Endothelial cell of umbilical vein (primary cell): Measurements from ENCODE around the gene HDLBP. TPM values are rescaled to one million over a fixed set of nuclear protein-coding genes. Genes with fewer than 3 reads are reported as not detected.

Experiments used
- BruUV-seq: library from RNA; stranded (reverse); fragments of 400-500 nt; replicated peaks from 2 replicates; lab custom pipeline; 2021; lab: Mats Ljungman, UMichigan
- CTCF ChIA-PET: fragments of 300-600, 350-600 bp; sonication (Branson Sonifier 250); formaldehyde crosslinking; loops from one replicate; lab custom pipeline; 2021; ENCODE audit warnings: antibody characterized with exemption, inconsistent platforms; lab: Charles Lee
- POLR2A ChIA-PET: fragments of 300-600, 350-600 bp; sonication (Branson Sonifier 250); formaldehyde crosslinking; loops from one replicate; lab custom pipeline; 2021; ENCODE audit warnings: antibody characterized with exemption, inconsistent platforms; lab: Charles Lee
- DNase-seq: peaks from one replicate; pipeline ENCODE4 v3.0.0-alpha.2; 2011; ENCODE audit warnings: low read depth, low spot score
- FAIRE-seq: peaks from 2 replicates; lab custom pipeline; 2011; peaks lifted over from hg19 to GRCh38; lab: Jason Lieb, UNC
- H2AFZ ChIP-seq: 2 replicates; pipeline ENCODE4 v1.6.0; 2012; ENCODE audit warnings: low read depth, low read length, control low read depth, inconsistent platforms
- H3K27ac ChIP-seq: 2 replicates; pipeline ENCODE4 v1.5.1; 2011; ENCODE audit warnings: low read depth, mild to moderate bottlenecking, control low read depth, low read length, moderate library complexity; ENCODE audit not compliant: insufficient read depth
- H3K27me3 ChIP-seq, 2 experiments: 2 replicates each; pipeline versions ENCODE4 v1.6.0 to v1.6.1; 2011; ENCODE audit warnings: low read length in 2 of 2, mixed read lengths in 1 of 2; ENCODE audit not compliant: control insufficient read depth in 2 of 2, insufficient read depth in 2 of 2
- H3K36me3 ChIP-seq, 2 experiments: 2 replicates in 1 of 2; 3 replicates in 1 of 2; pipeline ENCODE4 v1.5.1; 2011; ENCODE audit warnings: low read length in 2 of 2, mild to moderate bottlenecking in 1 of 2, moderate library complexity in 1 of 2; ENCODE audit not compliant: control insufficient read depth in 2 of 2, insufficient read depth in 2 of 2; ENCODE audit errors: extremely low read depth in 1 of 2
- H3K4me1 ChIP-seq: 3 replicates; pipeline ENCODE4 v1.5.1; 2011; ENCODE audit warnings: mild to moderate bottlenecking, low read length; ENCODE audit not compliant: control insufficient read depth, insufficient read depth; ENCODE audit errors: extremely low read depth
- H3K4me2 ChIP-seq: 2 replicates; pipeline ENCODE4 v1.6.1; 2011; ENCODE audit warnings: low read length, control low read depth, mixed read lengths; ENCODE audit not compliant: insufficient read depth
- H3K4me3 ChIP-seq, 3 experiments: fragments of 200-600 bp in 1 of 3; sonication (generic), shearing (Covaris generic) in 1 of 3; replicated peaks in 1 of 3; 2 replicates each; pipeline ENCODE4 v1.5.1; 2011 to 2016; ENCODE audit warnings: control low read depth in 3 of 3, low read length in 3 of 3, mild to moderate bottlenecking in 2 of 3, inconsistent platforms in 1 of 3, low read depth in 1 of 3, moderate library complexity in 1 of 3; ENCODE audit not compliant: insufficient read depth in 1 of 3
- H3K79me2 ChIP-seq: 2 replicates; pipeline ENCODE4 v1.6.0; 2012; ENCODE audit warnings: low read length, inconsistent platforms; ENCODE audit not compliant: control insufficient read depth, insufficient read depth
- H3K9ac ChIP-seq: replicated peaks from 2 replicates; pipeline ENCODE3; 2011; ENCODE audit warnings: low read length, control low read depth; ENCODE audit not compliant: insufficient read depth; ENCODE audit errors: extremely low read depth
- H3K9me1 ChIP-seq: replicated peaks from 3 replicates; pipeline ENCODE4 v1.6.0; 2011; ENCODE audit warnings: mild to moderate bottlenecking, low read length; ENCODE audit not compliant: control insufficient read depth, insufficient read depth; ENCODE audit errors: extremely low read depth
- H3K9me3 ChIP-seq: replicated peaks from 2 replicates; pipeline ENCODE4 v1.5.1; 2012; ENCODE audit warnings: low read length, inconsistent platforms; ENCODE audit not compliant: control insufficient read depth, insufficient read depth
- H4K20me1 ChIP-seq: replicated peaks from 2 replicates; pipeline ENCODE3; 2011; ENCODE audit warnings: mild to moderate bottlenecking, low read length; ENCODE audit not compliant: control insufficient read depth, insufficient read depth; ENCODE audit errors: extremely low read depth
- CTCF ChIP-seq, 2 donors: IDR thresholded peaks; 1 replicate in 1 of 2; 2 replicates in 1 of 2; pipeline ENCODE4 v1.5.1; 2011; ENCODE audit warnings: low read length in 2 of 2, mild to moderate bottlenecking in 2 of 2, moderate library complexity in 2 of 2, control low read depth in 1 of 2, inconsistent platforms in 1 of 2, low read depth in 1 of 2; ENCODE audit not compliant: insufficient read depth in 1 of 2; ENCODE audit errors: extremely low read depth in 1 of 2
- EZH2 ChIP-seq: IDR thresholded peaks from 2 replicates; pipeline ENCODE4 v1.6.1; 2012; ENCODE audit warnings: borderline replicate concordance, low read depth, mild to moderate bottlenecking, moderate library complexity, low read length, inconsistent platforms; ENCODE audit not compliant: severe bottlenecking
- FOS ChIP-seq: IDR thresholded peaks from 2 replicates; pipeline ENCODE4 v1.6.1; 2011; ENCODE audit warnings: mild to moderate bottlenecking, low read length, moderate library complexity, borderline replicate concordance; ENCODE audit not compliant: insufficient read depth
- GATA2 ChIP-seq: IDR thresholded peaks from 2 replicates; pipeline ENCODE4 v1.7.0; 2011; ENCODE audit warnings: low read depth, mild to moderate bottlenecking, moderate library complexity, mixed read lengths, low read length; ENCODE audit not compliant: insufficient read length, insufficient read depth
- JUN ChIP-seq: IDR thresholded peaks from 2 replicates; pipeline ENCODE4 v1.6.1; 2011; ENCODE audit warnings: borderline replicate concordance, low read depth; ENCODE audit not compliant: insufficient read length, insufficient read depth
- MAX ChIP-seq: IDR thresholded peaks from 2 replicates; pipeline ENCODE4 v1.6.1; 2011; ENCODE audit not compliant: insufficient read depth, insufficient read length
- MYC ChIP-seq: IDR thresholded peaks from one replicate; pipeline ENCODE4 v1.6.1; 2011; ENCODE audit warnings: mild to moderate bottlenecking, low read depth, low read length
- POLR2A ChIP-seq: IDR thresholded peaks from 2 replicates; pipeline ENCODE4 v1.6.1; 2012; ENCODE audit warnings: low read depth, mild to moderate bottlenecking, control low read depth, low read length
- POLR2AphosphoS5 ChIP-seq: IDR thresholded peaks from 2 replicates; pipeline ENCODE4 v1.6.1; 2012; ENCODE audit warnings: low read depth, mild to moderate bottlenecking, control low read depth, low read length, moderate library complexity; ENCODE audit not compliant: insufficient read depth
- dilution Hi-C: fragments of 300-500 bp; cut with MboI; formaldehyde crosslinking; loops from one replicate; pipeline ENCODE4 v1.15.0; 2019; ENCODE audit warnings: low sequenced_read_pairs; ENCODE audit not compliant: extremely low pct_ligation_motif_present
- intact Hi-C: fragments of 100-400 bp; cut with micrococcal nuclease; formaldehyde crosslinking; loops from one replicate; pipeline ENCODE4 v1.10.0; 2022
- polyA plus RNA-seq, 4 experiments: library from polyadenylated mRNA; depleted of rRNA in 3 of 4; stranded (reverse) in 3 of 4; unstranded in 1 of 4; fragments of >200 nt; gene quantifications; 2 replicates each; pipeline versions ENCODE4 v1.2.1 to v1.2.3, GENCODE V29; 2011 to 2012; ENCODE audit warnings: missing spikeins in 1 of 4
- total RNA-seq: library from RNA; stranded (reverse); gene quantifications from 2 replicates; pipeline ENCODE4 v1.2.3, GENCODE V29; 2021

Gene HDLBP
- total and polyA plus RNA-seq, 2 donors (not counting 3 experiments of a cell fraction or from before 2014, with no cell fraction given), result 379 to 569 TPM

- no peak overlapping the region for H3K4me2 ChIP-seq
- ChIA-PET CTCF (no interaction called here), POLR2A (no interaction called here)
- DNase-seq (no peak), FAIRE-seq (no peak)
- no peak overlapping the region for H3K27ac ChIP-seq
- no peaks in the 10 kb centered on the region for H3K9me3 ChIP-seq
- H3K9ac ChIP-seq, result no peak overlapping the region
- H3K4me1 ChIP-seq, result peaks cover 6% of the 10 kb centered on the region
- H2AFZ ChIP-seq, result no peak overlapping the region
- no peak for TF ChIP-seq POLR2A
- no peak for TF ChIP-seq MAX
- no peak for TF ChIP-seq EZH2
- no peak for TF ChIP-seq JUN
- no peak for TF ChIP-seq CTCF (IDR thresholded peaks at IDR 0.05; ENCODE audit: extremely low read depth in 1 of 2, insufficient read depth in 1 of 2, low read depth in 1 of 2, low read length in 2 of 2)
- no peak for TF ChIP-seq POLR2AphosphoS5
- no peak for TF ChIP-seq GATA2
- TF ChIP-seq FOS, result no peak
- no peak for TF ChIP-seq MYC
- no peaks in the 10 kb centered on the region for H3K9me1 ChIP-seq
- intact Hi-C loops, result no loop called here
- TSS peak; percentile 55 for BruUV-seq
- H3K79me2 ChIP-seq, result peaks cover 14% of the 10 kb centered on the region
- peaks cover 42 to 84% of the 10 kb centered on the region in 2 experiments for H3K36me3 ChIP-seq
- H4K20me1 ChIP-seq, result no peaks in the 10 kb centered on the region
- no peaks in the 10 kb centered on the region for H3K27me3 ChIP-seq
- H3K4me3 ChIP-seq, result no peak overlapping the region
- dilution Hi-C loops, result no loop called here
Observed at GRCh38 chr2:241239552-241240202, 75.8 kb downstream of the HDLBP start.
